WTC11 (cell line): Measurements from ENCODE around the gene PHF12. TPM values are rescaled to one million over a fixed set of nuclear protein-coding genes. Genes with fewer than 3 reads are reported as not detected.

Experiments
- ATAC-seq: fragments of 200-7000 bp; cut with Tn5 transposase; 2 replicates; pipeline ENCODE4 v1.10.0; 2021; ENCODE audit warnings: mild to moderate bottlenecking, moderate library complexity
- CTCF ChIA-PET: fragments of 300-600 bp; sonication (Branson Sonifier 250); formaldehyde crosslinking; loops from one replicate; lab custom pipeline; 2021; ENCODE audit warnings: antibody characterized with exemption; lab: Charles Lee
- POLR2A ChIA-PET: fragments of 350-600 bp; sonication (Branson Sonifier 250); formaldehyde crosslinking; loops from one replicate; lab custom pipeline; 2021; ENCODE audit warnings: antibody characterized with exemption; lab: Charles Lee
- DNase-seq: peaks from one replicate; pipeline ENCODE4 v3.0.0; 2021; ENCODE audit warnings: low spot score
- H3K27ac Mint-ChIP-seq: 2 replicates; pipeline ENCODE4 v1.8.0; 2021; ENCODE audit warnings: mixed read lengths
- H3K27me3 Mint-ChIP-seq: 2 replicates; pipeline ENCODE4 v1.8.0; 2021; ENCODE audit warnings: low read depth, mild to moderate bottlenecking, moderate library complexity, mixed read lengths
- H3K36me3 Mint-ChIP-seq: 2 replicates; pipeline ENCODE4 v1.8.0; 2021; ENCODE audit warnings: mixed read lengths
- H3K4me1 Mint-ChIP-seq: 2 replicates; pipeline ENCODE4 v1.8.0; 2022; ENCODE audit warnings: mixed read lengths
- H3K4me3 Mint-ChIP-seq: 2 replicates; pipeline ENCODE4 v1.8.0; 2021; ENCODE audit warnings: mild to moderate bottlenecking, moderate library complexity, mixed read lengths
- H3K9me3 Mint-ChIP-seq: 2 replicates; pipeline ENCODE4 v1.8.0; 2021; ENCODE audit warnings: mixed read lengths
- ATF3 ChIP-seq: sonication (generic); formaldehyde crosslinking; conservative IDR thresholded peaks from 2 replicates; pipeline ENCODE4 v1.8.1; 2022; ENCODE audit warnings: mild to moderate bottlenecking, missing genetic modification reagents
- CDX4 ChIP-seq: fragments of 250-450 bp; sonication (Bioruptor Pico); IDR thresholded peaks from 2 replicates; pipeline ENCODE4 v1.9.0; 2021; ENCODE audit warnings: moderate library complexity, mild to moderate bottlenecking, inconsistent platforms, borderline replicate concordance
- E2F1 ChIP-seq: sonication (generic); formaldehyde crosslinking; IDR thresholded peaks from 2 replicates; pipeline ENCODE4 v1.8.0; 2022; ENCODE audit warnings: mild to moderate bottlenecking, missing genetic modification reagents
- ELF4 ChIP-seq: sonication (generic); formaldehyde crosslinking; IDR thresholded peaks from 2 replicates; pipeline ENCODE4 v1.8.1; 2022; ENCODE audit warnings: low read depth, mild to moderate bottlenecking, moderate library complexity, missing genetic modification reagents
- ERG ChIP-seq: fragments of 250-450 bp; sonication (Bioruptor Pico); IDR thresholded peaks from 2 replicates; pipeline ENCODE4 v1.8.0; 2021; ENCODE audit warnings: mild to moderate bottlenecking
- GRHL2 ChIP-seq: fragments of 250-450 bp; sonication (Bioruptor Pico); IDR thresholded peaks from 2 replicates; pipeline ENCODE4 v1.8.0; 2022; ENCODE audit warnings: mild to moderate bottlenecking, moderate library complexity; ENCODE audit not compliant: insufficient replicate concordance, severe bottlenecking
- HMGA2 ChIP-seq: fragments of 250-450 bp; sonication (Bioruptor Pico); IDR thresholded peaks from 2 replicates; pipeline ENCODE4 v1.4.0; 2021; ENCODE audit warnings: mild to moderate bottlenecking, moderate library complexity
- HMGXB4 ChIP-seq: sonication (generic); formaldehyde crosslinking; IDR thresholded peaks from 2 replicates; pipeline ENCODE4 v1.8.1; 2023; ENCODE audit warnings: mild to moderate bottlenecking, moderate library complexity, missing genetic modification reagents
- MAX ChIP-seq: sonication (generic); formaldehyde crosslinking; IDR thresholded peaks from 2 replicates; pipeline ENCODE4 v1.8.0; 2022; ENCODE audit warnings: mild to moderate bottlenecking, missing genetic modification reagents
- MXD4 ChIP-seq: fragments of 250-450 bp; sonication (Bioruptor Pico); IDR thresholded peaks from 2 replicates; pipeline ENCODE4 v1.8.0; 2021; ENCODE audit warnings: mild to moderate bottlenecking, moderate library complexity, borderline replicate concordance
- PRDM15 ChIP-seq: sonication (generic); formaldehyde crosslinking; IDR thresholded peaks from 2 replicates; pipeline ENCODE4 v1.8.0; 2022; ENCODE audit warnings: missing genetic modification reagents
- TCF7 ChIP-seq: sonication (generic); formaldehyde crosslinking; IDR thresholded peaks from 2 replicates; pipeline ENCODE4 v1.8.0; 2022; ENCODE audit warnings: mild to moderate bottlenecking, low read depth, missing genetic modification reagents, moderate library complexity
- TP53 ChIP-seq: sonication (generic); formaldehyde crosslinking; IDR thresholded peaks from 2 replicates; pipeline ENCODE4 v1.8.1; 2023; ENCODE audit warnings: mild to moderate bottlenecking, missing genetic modification reagents
- ZNF532 ChIP-seq: fragments of 250-450 bp; sonication (Bioruptor Pico); IDR thresholded peaks from 2 replicates; pipeline ENCODE4 v1.9.0; 2021; ENCODE audit warnings: mild to moderate bottlenecking, borderline replicate concordance
- total RNA-seq: library from RNA; stranded (reverse); gene quantifications from 3 replicates; pipeline ENCODE4 v1.2.3, GENCODE V29; 2021

The PHF12 gene
- total RNA-seq, 1 experiment from 2014 or later = 69.8 TPM

- TF ChIP-seq ZNF532 (CRISPR knock-in tag) (no peak), ATF3 (CRISPR knock-in tag) (no peak), PRDM15 (CRISPR knock-in tag) (no peak)
- TF ChIP-seq, all 79 proteins: peak for 0
These were observed 30.9 kb upstream of the PHF12 start (continued) for GRCh38 chr17:28982131-28982793.

GRCh38 chr17:28978356-28978964 lies 27.1 kb upstream of the PHF12 start:
- H3K27ac Mint-ChIP-seq = no peak overlapping the region
- H3K36me3 Mint-ChIP-seq = no peaks in the 10 kb centered on the region
- no peak for DNase-seq
- no peak overlapping the region for H3K4me3 Mint-ChIP-seq
- no peaks in the 10 kb centered on the region for H3K9me3 Mint-ChIP-seq
- ChIA-PET CTCF (interaction anchor here (0.6 to 2.9 kb wide), 2 partner anchors 13 to 24 kb away, joined by 3 to 15 read pairs; no protein-coding TSS in a partner anchor), POLR2A (interaction anchor here (1.2 kb wide), 1 partner anchor 29 kb away, joined by 3 read pairs; no protein-coding TSS in a partner anchor)
- no peak for ATAC-seq
- TF ChIP-seq HMGA2 (no peak), ATF3 (CRISPR knock-in tag) (no peak), MAX (CRISPR knock-in tag) (no peak)
- peaks cover 16% of the 10 kb centered on the region for H3K4me1 Mint-ChIP-seq
- H3K27me3 Mint-ChIP-seq = peaks cover 28% of the 10 kb centered on the region

GRCh38 chr17:28977659-28978355 lies 26.5 kb upstream of the PHF12 start:
- ATAC-seq = no peak
- POLR2A ChIA-PET = interaction anchor here (1.2 kb wide), 1 partner anchor 28 kb away, joined by 3 read pairs; no protein-coding TSS in a partner anchor
- TF ChIP-seq CDX4 (CRISPR knock-in tag) = no peak
- TF ChIP-seq MXD4 (CRISPR knock-in tag) = no peak
- no peak for TF ChIP-seq TP53
- TF ChIP-seq TCF7 (CRISPR knock-in tag) = no peak
- no peak for TF ChIP-seq E2F1
- no peak for TF ChIP-seq ERG (CRISPR knock-in tag)
- no peak for TF ChIP-seq ELF4 (CRISPR knock-in tag)
- no peak for TF ChIP-seq HMGXB4 (CRISPR knock-in tag)
- TF ChIP-seq GRHL2 (CRISPR knock-in tag) = no peak

More at GRCh38 chr17:28977659-28978355, 26.5 kb upstream of the PHF12 start:
- DNase-seq = no peak
- no peaks in the 10 kb centered on the region for H3K9me3 Mint-ChIP-seq
- no peak overlapping the region for H3K4me3 Mint-ChIP-seq
- CTCF ChIA-PET = interaction anchor here (0.6 to 2.9 kb wide), 2 partner anchors 12 to 24 kb away, joined by 3 to 15 read pairs; no protein-coding TSS in a partner anchor
- no peak overlapping the region for H3K27ac Mint-ChIP-seq
- peaks cover 10% of the 10 kb centered on the region for H3K4me1 Mint-ChIP-seq
- H3K36me3 Mint-ChIP-seq = no peaks in the 10 kb centered on the region
- H3K27me3 Mint-ChIP-seq = peaks cover 23% of the 10 kb centered on the region
